Measurements from ENCODE around the gene SEC22A. TPM values are rescaled to one million over a fixed set of nuclear protein-coding genes. Genes with fewer than 3 reads are reported as not detected.
A peak's percentile ranks its signal among the peaks of the same experiment; 100 is the strongest.

SEC22A gene
- total and polyA plus RNA-seq, 2 of the 8 experiments (the other 6 are each of a cell fraction or from before 2014, with no cell fraction given): 10.6 to 17.1 TPM

DNA sequence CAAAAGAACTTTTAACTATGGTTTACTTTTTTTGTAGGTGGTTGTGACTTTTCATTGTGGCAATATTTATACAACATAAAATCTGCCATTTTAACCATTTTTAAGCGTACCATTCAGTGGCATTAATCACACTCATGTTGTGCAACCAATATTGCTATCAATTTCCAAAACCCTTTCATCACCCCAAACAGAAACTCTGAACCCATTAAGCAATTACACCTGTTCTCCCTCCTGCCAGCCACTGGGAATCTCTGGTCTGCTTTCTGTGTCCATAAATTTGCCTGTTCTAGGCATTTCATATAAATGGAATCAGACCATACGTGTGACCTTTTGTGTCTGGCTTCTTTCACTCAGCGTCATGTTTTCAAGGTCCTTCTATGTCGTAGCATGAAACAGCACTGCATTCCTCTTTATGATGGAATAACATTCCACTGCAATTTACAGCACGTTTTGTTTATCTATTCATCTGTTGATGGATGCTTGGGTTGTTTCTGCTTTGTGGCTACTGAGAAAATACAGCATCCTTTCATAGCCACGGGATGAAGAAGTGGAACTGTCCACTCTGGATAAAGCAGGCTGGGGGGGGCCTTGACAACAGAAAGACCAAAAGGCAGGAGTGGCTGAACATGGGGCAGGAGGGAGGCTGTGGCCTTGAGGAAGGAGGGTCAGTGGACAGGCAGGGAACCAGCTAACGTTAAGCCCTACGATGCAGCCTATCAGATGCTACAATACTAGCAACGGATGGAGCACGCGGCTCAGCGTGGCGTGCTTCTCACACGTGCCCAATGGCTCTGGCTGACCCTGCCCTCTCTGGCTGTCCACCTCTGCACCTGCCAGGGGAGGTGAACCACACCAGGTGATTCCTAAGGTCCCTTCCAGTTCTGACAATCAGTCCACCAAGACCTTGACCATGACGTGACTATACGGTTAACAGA, 110.9 kb downstream of the SEC22A start:
- Histone ChIP-seq H3K79me2 (ENCODE audit: control insufficient read depth in 1 of 2, insufficient read depth in 2 of 2, low read length in 2 of 2) (peaks cover 0 to 31% of the 10 kb centered on the region in 2 experiments; a peak in 2 of 4 replicates), H3K9me3 (ENCODE audit: insufficient read depth in 2 of 2, low read depth in 1 of 2, low read length in 1 of 2) (no peaks in the 10 kb centered on the region), H2BK120ac (replicated peaks; ENCODE audit: low read depth, low read length) (peak overlapping the region; percentile 69), H3K4me3 (ENCODE audit: extremely low read depth in 1 of 4, insufficient read depth in 2 of 4, low read depth in 3 of 4, low read length in 4 of 4) (peak overlapping the region in 2 of 4 experiments; percentile 12 to 16; a peak in 1 of 8 replicates), H2BK5ac (ENCODE audit: low read depth, low read length) (peak overlapping the region; percentile 97), H3K23me2 (ENCODE audit: low read depth, low read length) (peaks cover 10% of the 10 kb centered on the region; the same call in 1 of the 2 replicates), H3K4me2 (ENCODE audit: insufficient read depth in 1 of 2, low read depth in 2 of 2, low read length in 2 of 2) (peak overlapping the region; percentile 63 to 66), H4K8ac (ENCODE audit: extremely low read depth, insufficient read depth, low read length) (no peak overlapping the region; the same call in 1 of the 2 replicates), H3K4ac (replicated peaks; ENCODE audit: insufficient read length, low read depth, low read length) (peak overlapping the region; percentile 7), H4K20me1 (replicated peaks in 1 of 2; ENCODE audit: control insufficient read depth in 1 of 2, insufficient read depth in 2 of 2, low read length in 2 of 2) (no peaks in the 10 kb centered on the region), H3K9ac (replicated peaks in 1 of 4; ENCODE audit: extremely low read depth in 1 of 4, low read depth in 3 of 4, low read length in 3 of 4) (no peak overlapping the region; a peak in 1 of 7 replicates), H3K18ac (ENCODE audit: extremely low read depth, low read length) (peak overlapping the region; percentile 86; the same call in 1 of the 2 replicates), H2BK12ac (ENCODE audit: low read depth, low read length) (peak overlapping the region; percentile 98), H3K27ac (ENCODE audit: low read depth, low read length) (no peak overlapping the region), H4K5ac (ENCODE audit: insufficient read length, low read depth, low read length) (peak overlapping the region; percentile 4), H3K4me1 (replicated peaks in 1 of 4; ENCODE audit: control insufficient read depth in 3 of 4, insufficient read depth in 4 of 4, low read length in 3 of 4) (peaks cover 22 to 57% (median 34%) of the 10 kb centered on the region in 4 experiments), H2BK15ac (ENCODE audit: low read length) (peak overlapping the region; percentile 63; the same call in 1 of the 2 replicates), H2BK20ac (ENCODE audit: low read length) (peak overlapping the region; percentile 64; the same call in 1 of the 2 replicates), H2AFZ (ENCODE audit: low read length) (no peak overlapping the region), H4K91ac (replicated peaks; ENCODE audit: insufficient read length, low read length) (peak overlapping the region; percentile 100), H3K14ac (ENCODE audit: insufficient read length) (no peak overlapping the region), H3K27me3 (replicated peaks in 1 of 4; ENCODE audit: control insufficient read depth in 3 of 4, extremely low read depth in 1 of 4, insufficient read depth in 3 of 4, low read length in 3 of 4) (no peaks in the 10 kb centered on the region; a peak in 1 of 7 replicates), H2AK5ac (ENCODE audit: low read depth, low read length) (peak overlapping the region; percentile 91), H3K36me3 (ENCODE audit: control insufficient read depth in 2 of 4, insufficient read depth in 4 of 4, low read length in 3 of 4) (no peaks in the 10 kb centered on the region; a peak in 1 of 8 replicates), H3K56ac (replicated peaks; ENCODE audit: insufficient read length, low read depth, low read length) (no peak overlapping the region), H3K79me1 (ENCODE audit: low read depth, low read length) (0 out of 2 replicates have a peak, but pooled peaks cover 5% of the 10 kb centered on the region), H3K23ac (ENCODE audit: insufficient read length) (no peak overlapping the region)
- FAIRE-seq: no peak
- TF ChIP-seq RBBP5 (IDR thresholded peaks at IDR 0.05; ENCODE audit: borderline replicate concordance, low read depth, low read length) (no peak), POLR2A (IDR thresholded peaks at IDR 0.05; ENCODE audit: control extremely low read depth in 1 of 2, low read depth in 2 of 2, low read length in 2 of 2) (no peak), CREB1 (IDR thresholded peaks at IDR 0.05) (no peak)
- DNase-seq (ENCODE audit: low read depth in 1 of 2, low spot score in 2 of 2): no peak
- WGBS, 2 experiments (ENCODE audit: extremely low coverage in 1 of 2, insufficient coverage in 1 of 2, insufficient read length in 1 of 2, insufficient replicate concordance in 2 of 2, low coverage in 1 of 2, low lambda C conversion rate in 2 of 2, missing lambda C conversion rate in 1 of 2): 89% methylated on average over 16 of the region's 16 CpGs; no CpG with 5 or more reads in 1 of the 2 experiments
- POLR2A ChIA-PET (ENCODE audit: partially characterized antibody): interaction anchor here (3.4 to 3.7 kb wide), 2 partner anchors 13 kb away, joined by 29 to 35 read pairs; no protein-coding TSS in a partner anchor
- CTCF ChIA-PET (ENCODE audit: partially characterized antibody): interaction anchor here (3.8 to 17.6 kb wide), 3 partner anchors 11 to 16 kb away, joined by 21 to 245 read pairs (median 61); no protein-coding TSS in a partner anchor
